Measurements from ENCODE around the gene CTAG1A.

Gene CTAG1A

DNA sequence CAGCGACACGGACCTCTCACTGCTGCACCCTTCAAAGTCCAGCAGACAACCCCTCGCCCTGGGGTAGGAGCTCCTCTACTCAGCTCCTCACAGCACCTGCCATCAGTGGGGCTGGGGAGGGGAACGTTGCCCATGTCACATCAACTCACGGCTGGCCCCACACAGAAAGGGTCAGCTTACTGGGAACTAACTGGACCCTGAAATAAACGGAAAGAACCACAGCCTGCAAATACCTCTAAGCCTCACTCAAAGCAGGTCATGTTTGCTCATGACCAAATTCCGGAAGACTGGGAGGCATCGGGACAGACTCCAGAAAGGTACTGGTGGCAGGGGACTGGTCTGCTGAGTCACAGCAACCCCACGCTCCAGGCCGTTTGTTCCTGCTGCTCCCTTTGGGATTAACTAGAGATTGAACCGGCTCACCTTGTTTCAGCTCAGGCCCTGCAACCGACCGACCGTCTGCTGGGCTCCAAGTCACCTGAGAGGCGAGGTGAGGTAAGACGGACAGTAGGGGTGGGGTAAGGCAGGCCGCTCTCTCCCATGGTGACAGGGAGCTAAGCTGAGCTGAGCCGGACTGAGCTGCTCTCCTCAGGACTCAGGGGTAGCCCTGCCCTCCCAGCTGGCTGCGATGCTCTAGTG, 43.9 kb upstream of the CTAG1A start:
- H3K27me3 ChIP-seq (ENCODE audit: low read length): no peaks in the 10 kb centered on the region
- H4K20me1 ChIP-seq (ENCODE audit: low read depth, low read length): no peaks in the 10 kb centered on the region
- H3K9me3 ChIP-seq (ENCODE audit: insufficient read depth, low read length): no peaks in the 10 kb centered on the region
- H3K9me2 ChIP-seq (replicated peaks; ENCODE audit: insufficient read depth, low read length): no peaks in the 10 kb centered on the region
- no peaks in the 10 kb centered on the region for H3K36me3 ChIP-seq (ENCODE audit: low read length)
- H3K4me2 ChIP-seq (ENCODE audit: low read depth, low read length, poor library complexity, severe bottlenecking): no peak overlapping the region
- peaks cover 1% of the 10 kb centered on the region; the same call in 1 of the 2 replicates for H3K79me2 ChIP-seq (ENCODE audit: insufficient read depth, low read length)
- H2AFZ ChIP-seq (ENCODE audit: low read depth, low read length, severe bottlenecking): no peak overlapping the region
- TF ChIP-seq EZH2phosphoT487 (conservative IDR thresholded peaks at IDR 0.05; ENCODE audit: low read length): no peak
- TF ChIP-seq, protein P1, sequence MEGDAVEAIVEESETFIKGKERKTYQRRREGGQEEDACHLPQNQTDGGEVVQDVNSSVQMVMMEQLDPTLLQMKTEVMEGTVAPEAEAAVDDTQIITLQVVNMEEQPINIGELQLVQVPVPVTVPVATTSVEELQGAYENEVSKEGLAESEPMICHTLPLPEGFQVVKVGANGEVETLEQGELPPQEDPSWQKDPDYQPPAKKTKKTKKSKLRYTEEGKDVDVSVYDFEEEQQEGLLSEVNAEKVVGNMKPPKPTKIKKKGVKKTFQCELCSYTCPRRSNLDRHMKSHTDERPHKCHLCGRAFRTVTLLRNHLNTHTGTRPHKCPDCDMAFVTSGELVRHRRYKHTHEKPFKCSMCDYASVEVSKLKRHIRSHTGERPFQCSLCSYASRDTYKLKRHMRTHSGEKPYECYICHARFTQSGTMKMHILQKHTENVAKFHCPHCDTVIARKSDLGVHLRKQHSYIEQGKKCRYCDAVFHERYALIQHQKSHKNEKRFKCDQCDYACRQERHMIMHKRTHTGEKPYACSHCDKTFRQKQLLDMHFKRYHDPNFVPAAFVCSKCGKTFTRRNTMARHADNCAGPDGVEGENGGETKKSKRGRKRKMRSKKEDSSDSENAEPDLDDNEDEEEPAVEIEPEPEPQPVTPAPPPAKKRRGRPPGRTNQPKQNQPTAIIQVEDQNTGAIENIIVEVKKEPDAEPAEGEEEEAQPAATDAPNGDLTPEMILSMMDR (IDR thresholded peaks at IDR 0.05; ENCODE audit: insufficient read depth, low read length, poor library complexity, severe bottlenecking): no peak
- no peak overlapping the region for H3K27ac ChIP-seq (ENCODE audit: low read depth, low read length)
- no peak overlapping the region for H3K9ac ChIP-seq (ENCODE audit: low read length)
- no peak overlapping the region for H3K4me3 ChIP-seq (ENCODE audit: insufficient read depth, low read length, poor library complexity, severe bottlenecking)
- no peaks in the 10 kb centered on the region for H3F3A ChIP-seq (ENCODE audit: insufficient read depth)

DNA sequence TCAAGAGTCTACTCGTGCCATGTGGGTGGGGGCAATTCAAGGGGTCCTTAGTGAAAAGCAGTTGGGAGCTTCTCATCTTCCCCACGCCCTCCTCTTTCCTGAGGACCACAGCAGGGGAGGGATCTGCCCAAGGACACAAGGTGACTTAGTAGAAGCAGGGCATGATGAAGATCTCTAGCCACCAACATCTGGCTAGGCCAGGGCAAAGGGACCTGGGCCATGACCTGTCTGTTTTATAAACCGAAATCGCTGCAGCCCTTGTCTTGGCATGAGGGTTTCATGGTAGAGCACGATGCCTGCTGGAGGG, 43.4 kb upstream of the CTAG1A start:
- Histone ChIP-seq H3K27ac (ENCODE audit: low read depth, low read length) (no peak overlapping the region), H3K36me3 (ENCODE audit: low read length) (no peaks in the 10 kb centered on the region), H3K9ac (ENCODE audit: low read length) (no peak overlapping the region), H3K4me3 (ENCODE audit: insufficient read depth, low read length, poor library complexity, severe bottlenecking) (no peak overlapping the region), H4K20me1 (ENCODE audit: low read depth, low read length) (no peaks in the 10 kb centered on the region), H3K9me2 (replicated peaks; ENCODE audit: insufficient read depth, low read length) (no peaks in the 10 kb centered on the region), H3K4me2 (ENCODE audit: low read depth, low read length, poor library complexity, severe bottlenecking) (no peak overlapping the region), H3K79me2 (ENCODE audit: insufficient read depth, low read length) (peaks cover 7% of the 10 kb centered on the region), H3K9me3 (ENCODE audit: insufficient read depth, low read length) (no peaks in the 10 kb centered on the region), H3F3A (ENCODE audit: insufficient read depth) (no peaks in the 10 kb centered on the region), H2AFZ (ENCODE audit: low read depth, low read length, severe bottlenecking) (no peak overlapping the region), H3K27me3 (ENCODE audit: low read length) (no peaks in the 10 kb centered on the region)
- TF ChIP-seq EZH2phosphoT487 (conservative IDR thresholded peaks at IDR 0.05; ENCODE audit: low read length): no peak
- TF ChIP-seq, protein P1 (IDR thresholded peaks at IDR 0.05; ENCODE audit: insufficient read depth, low read length, poor library complexity, severe bottlenecking): no peak

DNA sequence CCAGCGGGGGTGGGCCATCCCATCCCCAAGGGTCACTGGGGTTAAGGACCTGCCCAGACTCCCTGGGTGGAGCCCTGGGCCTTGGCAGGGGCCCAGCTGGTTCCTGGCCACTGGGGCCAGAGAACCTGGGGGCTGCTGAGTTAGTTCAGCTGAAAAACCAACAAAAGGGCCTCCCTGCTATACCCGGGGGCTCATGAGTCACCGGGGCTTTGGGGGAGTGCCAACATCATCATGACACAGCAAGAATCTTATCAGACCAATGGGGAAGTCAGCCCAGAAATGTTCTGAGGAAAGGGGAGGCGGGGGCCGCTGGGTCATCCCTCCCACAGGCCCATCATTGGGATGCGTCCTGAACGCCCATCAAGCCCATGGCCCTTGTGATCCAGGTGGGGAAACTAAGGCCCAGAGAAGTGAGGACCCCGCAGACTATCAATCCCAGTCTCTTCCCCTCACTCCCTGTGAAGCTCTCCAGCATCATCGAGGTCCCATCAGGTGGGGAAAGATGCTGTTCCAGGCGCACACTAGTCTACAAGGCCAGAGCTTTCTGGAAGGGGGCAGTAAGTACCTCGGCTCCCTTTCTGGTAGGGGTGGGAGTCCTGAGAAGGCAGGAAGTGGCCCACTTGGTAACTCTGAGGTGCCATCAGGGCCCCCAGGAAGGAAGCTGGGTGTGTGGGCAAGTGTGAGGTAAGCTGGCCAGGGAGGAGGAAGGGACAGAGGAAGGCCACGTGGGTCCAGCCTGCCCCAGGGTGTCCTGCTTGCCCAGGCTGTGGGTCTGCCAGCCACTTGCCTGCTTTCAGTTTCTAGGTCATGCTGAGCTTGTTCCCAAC, 42.8 kb upstream of the CTAG1A start:
- Histone ChIP-seq H3K9me2 (replicated peaks; ENCODE audit: insufficient read depth, low read length) (no peaks in the 10 kb centered on the region), H3K36me3 (ENCODE audit: low read length) (no peaks in the 10 kb centered on the region), H2AFZ (ENCODE audit: low read depth, low read length, severe bottlenecking) (no peak overlapping the region), H3K27ac (ENCODE audit: low read depth, low read length) (no peak overlapping the region), H3K4me2 (ENCODE audit: low read depth, low read length, poor library complexity, severe bottlenecking) (no peak overlapping the region), H3K9ac (ENCODE audit: low read length) (no peak overlapping the region), H3K4me3 (ENCODE audit: insufficient read depth, low read length, poor library complexity, severe bottlenecking) (no peak overlapping the region), H3K9me3 (ENCODE audit: insufficient read depth, low read length) (no peaks in the 10 kb centered on the region), H3K27me3 (ENCODE audit: low read length) (no peaks in the 10 kb centered on the region), H3K79me2 (ENCODE audit: insufficient read depth, low read length) (peaks cover 7% of the 10 kb centered on the region), H3F3A (ENCODE audit: insufficient read depth) (no peaks in the 10 kb centered on the region), H4K20me1 (ENCODE audit: low read depth, low read length) (no peaks in the 10 kb centered on the region)
- TF ChIP-seq, protein P1 (IDR thresholded peaks at IDR 0.05; ENCODE audit: insufficient read depth, low read length, poor library complexity, severe bottlenecking): no peak
- no peak for TF ChIP-seq EZH2phosphoT487 (conservative IDR thresholded peaks at IDR 0.05; ENCODE audit: low read length)
